Ishikawa (cell line): Measurements from ENCODE around the gene SLC25A19.

Source experiments
- CEBPB ChIP-seq: IDR thresholded peaks from 2 replicates; pipeline ENCODE4 v1.6.1; 2012
- CREB1 ChIP-seq: IDR thresholded peaks from 2 replicates; pipeline ENCODE4 v1.6.1; 2012; ENCODE audit warnings: low read depth
- EGR1 ChIP-seq: IDR thresholded peaks from 2 replicates; pipeline ENCODE4 v1.6.1; 2012
- EP300 ChIP-seq: IDR thresholded peaks from 2 replicates; pipeline ENCODE4 v1.6.1; 2012; ENCODE audit warnings: borderline replicate concordance
- FOXM1 ChIP-seq: IDR thresholded peaks from 2 replicates; pipeline ENCODE4 v1.6.1; 2012; ENCODE audit warnings: low read depth, borderline replicate concordance
- NFIC ChIP-seq: IDR thresholded peaks from 2 replicates; pipeline ENCODE4 v1.6.1; 2012
- RAD21 ChIP-seq: IDR thresholded peaks from 2 replicates; pipeline ENCODE4 v1.6.1; 2012; ENCODE audit warnings: low read depth
- TAF1 ChIP-seq: IDR thresholded peaks from 2 replicates; pipeline ENCODE4 v1.6.1; 2012; ENCODE audit warnings: low read depth, mild to moderate bottlenecking
- TCF12 ChIP-seq: IDR thresholded peaks from 2 replicates; pipeline ENCODE4 v1.6.1; 2012; ENCODE audit warnings: low read depth
- TEAD4 ChIP-seq: IDR thresholded peaks from 2 replicates; pipeline ENCODE4 v1.6.1; 2012
- YY1 ChIP-seq: IDR thresholded peaks from 2 replicates; pipeline ENCODE4 v1.6.1; 2012; ENCODE audit warnings: low read depth
- ZBTB7A ChIP-seq: IDR thresholded peaks from 2 replicates; pipeline ENCODE4 v1.6.1; 2012; ENCODE audit warnings: low read depth
- TF ChIP-seq, protein P1 (sequence below): IDR thresholded peaks from 2 replicates; pipeline ENCODE4 v1.6.1; 2012; ENCODE audit warnings: low read depth, mild to moderate bottlenecking
- TF ChIP-seq, protein P2 (sequence below): IDR thresholded peaks from 2 replicates; pipeline ENCODE4 v1.6.1; 2012
- TF ChIP-seq, protein P3 (sequence below): IDR thresholded peaks from 2 replicates; pipeline ENCODE4 v1.6.1; 2012

Gene SLC25A19

DNA sequence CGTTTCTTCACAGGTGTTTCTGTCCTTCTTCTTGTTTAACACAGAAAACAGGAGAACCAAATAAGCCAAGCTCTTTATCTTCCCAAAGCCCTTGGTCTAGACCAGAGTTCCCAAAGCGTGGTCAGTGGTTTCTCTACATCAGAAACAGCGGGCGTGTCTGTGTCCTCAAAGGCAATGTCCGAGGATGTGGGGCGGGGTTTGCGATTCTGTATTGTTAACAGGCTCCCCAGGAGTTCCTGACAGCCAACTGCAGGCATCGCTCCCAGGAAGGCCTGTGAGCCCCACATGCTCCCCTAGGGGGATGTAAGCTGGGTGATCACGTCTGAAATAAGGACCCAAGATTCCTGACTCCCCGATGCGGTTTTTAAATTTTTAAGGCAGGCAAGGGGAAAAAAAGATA lies 28.4 kb upstream of the SLC25A19 start:
- TF ChIP-seq RAD21 (no peak), NFIC (no peak)

DNA sequence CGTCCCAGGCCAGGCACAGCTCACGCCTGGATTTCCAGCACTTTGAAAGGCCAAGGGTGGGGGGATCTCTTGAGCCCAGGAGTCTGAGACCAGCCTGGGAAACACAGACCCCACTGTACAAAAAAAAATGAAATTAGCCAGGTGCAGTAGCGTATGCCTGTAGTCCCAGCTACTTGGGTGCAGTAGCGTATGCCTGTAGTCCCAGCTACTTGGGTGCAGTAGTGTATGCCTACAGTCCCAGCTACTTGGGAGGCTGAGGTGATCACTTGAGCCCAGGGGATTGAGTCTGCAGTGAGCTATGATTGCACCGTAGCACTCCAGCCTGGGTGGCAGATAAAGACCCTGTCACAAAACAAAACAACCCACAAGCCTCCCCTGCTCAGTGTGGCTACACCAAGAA lies 27.0 kb upstream of the SLC25A19 start:
- TF ChIP-seq, protein P1, sequence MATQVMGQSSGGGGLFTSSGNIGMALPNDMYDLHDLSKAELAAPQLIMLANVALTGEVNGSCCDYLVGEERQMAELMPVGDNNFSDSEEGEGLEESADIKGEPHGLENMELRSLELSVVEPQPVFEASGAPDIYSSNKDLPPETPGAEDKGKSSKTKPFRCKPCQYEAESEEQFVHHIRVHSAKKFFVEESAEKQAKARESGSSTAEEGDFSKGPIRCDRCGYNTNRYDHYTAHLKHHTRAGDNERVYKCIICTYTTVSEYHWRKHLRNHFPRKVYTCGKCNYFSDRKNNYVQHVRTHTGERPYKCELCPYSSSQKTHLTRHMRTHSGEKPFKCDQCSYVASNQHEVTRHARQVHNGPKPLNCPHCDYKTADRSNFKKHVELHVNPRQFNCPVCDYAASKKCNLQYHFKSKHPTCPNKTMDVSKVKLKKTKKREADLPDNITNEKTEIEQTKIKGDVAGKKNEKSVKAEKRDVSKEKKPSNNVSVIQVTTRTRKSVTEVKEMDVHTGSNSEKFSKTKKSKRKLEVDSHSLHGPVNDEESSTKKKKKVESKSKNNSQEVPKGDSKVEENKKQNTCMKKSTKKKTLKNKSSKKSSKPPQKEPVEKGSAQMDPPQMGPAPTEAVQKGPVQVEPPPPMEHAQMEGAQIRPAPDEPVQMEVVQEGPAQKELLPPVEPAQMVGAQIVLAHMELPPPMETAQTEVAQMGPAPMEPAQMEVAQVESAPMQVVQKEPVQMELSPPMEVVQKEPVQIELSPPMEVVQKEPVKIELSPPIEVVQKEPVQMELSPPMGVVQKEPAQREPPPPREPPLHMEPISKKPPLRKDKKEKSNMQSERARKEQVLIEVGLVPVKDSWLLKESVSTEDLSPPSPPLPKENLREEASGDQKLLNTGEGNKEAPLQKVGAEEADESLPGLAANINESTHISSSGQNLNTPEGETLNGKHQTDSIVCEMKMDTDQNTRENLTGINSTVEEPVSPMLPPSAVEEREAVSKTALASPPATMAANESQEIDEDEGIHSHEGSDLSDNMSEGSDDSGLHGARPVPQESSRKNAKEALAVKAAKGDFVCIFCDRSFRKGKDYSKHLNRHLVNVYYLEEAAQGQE = no peak
- TF ChIP-seq RAD21 = no peak
- TF ChIP-seq, protein P2, sequence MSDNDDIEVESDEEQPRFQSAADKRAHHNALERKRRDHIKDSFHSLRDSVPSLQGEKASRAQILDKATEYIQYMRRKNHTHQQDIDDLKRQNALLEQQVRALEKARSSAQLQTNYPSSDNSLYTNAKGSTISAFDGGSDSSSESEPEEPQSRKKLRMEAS = no peak
- no peak for TF ChIP-seq CREB1
- TF ChIP-seq, protein P3, sequence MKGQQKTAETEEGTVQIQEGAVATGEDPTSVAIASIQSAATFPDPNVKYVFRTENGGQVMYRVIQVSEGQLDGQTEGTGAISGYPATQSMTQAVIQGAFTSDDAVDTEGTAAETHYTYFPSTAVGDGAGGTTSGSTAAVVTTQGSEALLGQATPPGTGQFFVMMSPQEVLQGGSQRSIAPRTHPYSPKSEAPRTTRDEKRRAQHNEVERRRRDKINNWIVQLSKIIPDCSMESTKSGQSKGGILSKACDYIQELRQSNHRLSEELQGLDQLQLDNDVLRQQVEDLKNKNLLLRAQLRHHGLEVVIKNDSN = no peak
- no peak for TF ChIP-seq TCF12
- TF ChIP-seq NFIC = no peak
- no peak for TF ChIP-seq EGR1
- no peak for TF ChIP-seq TAF1
- TF ChIP-seq FOXM1 = no peak
- no peak for TF ChIP-seq CEBPB
- no peak for TF ChIP-seq TEAD4
- TF ChIP-seq EP300 = no peak
- TF ChIP-seq YY1 = no peak
- no peak for TF ChIP-seq ZBTB7A

DNA sequence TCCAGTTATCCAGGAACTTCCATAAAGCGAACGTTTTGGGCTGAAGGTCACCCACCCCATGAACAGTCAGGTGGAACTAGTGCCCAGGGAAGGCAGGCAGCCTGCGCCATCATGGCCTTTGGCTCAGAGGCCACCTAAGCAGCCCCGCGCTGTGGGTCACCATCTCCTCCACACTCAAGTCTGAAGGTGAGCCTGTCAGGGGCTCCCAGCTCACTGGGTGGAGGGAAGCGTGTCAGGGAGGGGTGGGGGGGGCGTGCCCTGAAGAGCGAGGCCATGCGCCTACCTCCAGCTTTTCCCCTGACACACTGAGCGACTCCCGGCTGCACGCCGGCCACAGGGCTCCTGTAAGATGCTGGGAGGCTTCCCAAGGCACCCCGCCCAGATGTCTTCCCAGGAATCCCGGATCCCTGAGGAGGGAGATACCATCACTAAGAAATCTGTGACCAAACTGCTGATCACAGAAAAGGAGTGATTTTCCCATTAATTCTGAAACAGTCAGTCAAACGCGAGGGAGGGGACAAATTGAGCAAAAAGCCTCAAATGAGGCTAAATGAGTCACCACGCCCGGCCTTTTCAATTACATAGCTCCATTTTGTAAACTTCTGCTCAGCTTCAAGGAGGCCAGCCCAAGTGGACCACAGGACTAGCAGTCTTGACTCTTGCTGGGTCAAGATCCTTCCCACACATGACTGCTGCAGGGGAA lies 26.5 kb upstream of the SLC25A19 start:
- TF ChIP-seq CEBPB (no peak), CREB1 (no peak), FOXM1 (no peak), TEAD4 (no peak), EP300 (no peak), RAD21 (no peak), YY1 (no peak), TCF12 (no peak), EGR1 (no peak), TAF1 (no peak)
- TF ChIP-seq, protein P1 = no peak
- TF ChIP-seq, protein P2 = no peak
- TF ChIP-seq, protein P3 = no peak

DNA sequence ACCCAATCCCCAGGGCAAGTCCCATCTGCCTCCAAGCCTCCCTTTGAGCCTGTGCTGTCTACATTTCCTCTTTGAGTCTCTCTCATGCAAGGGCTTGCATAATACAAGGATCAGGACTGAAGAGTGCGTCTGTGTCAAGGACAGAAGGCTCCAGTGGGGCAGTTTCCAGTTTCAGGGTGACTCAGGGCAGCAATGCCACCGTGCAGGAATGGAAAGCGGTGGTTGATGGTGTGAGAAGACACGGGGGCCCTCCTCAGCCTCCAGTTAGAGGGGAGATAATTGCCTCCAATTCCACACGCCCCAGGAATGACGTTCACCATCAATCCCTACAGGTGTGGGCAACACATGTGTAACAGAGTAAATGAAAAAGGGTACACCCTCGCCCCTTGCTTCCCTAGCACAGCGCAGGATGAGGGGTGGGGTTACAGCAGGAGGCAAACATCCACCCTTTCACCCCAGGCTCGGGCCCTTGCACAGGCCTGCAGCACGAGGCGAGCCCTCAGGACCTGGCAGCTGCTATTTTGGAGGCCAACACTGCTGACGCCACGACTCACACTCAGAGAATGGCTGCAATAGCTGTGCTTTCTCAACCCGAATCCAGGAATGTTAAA lies 24.8 kb upstream of the SLC25A19 start:
- TF ChIP-seq EGR1 = no peak
- TF ChIP-seq, protein P3 = no peak
- TF ChIP-seq TAF1 = no peak
- TF ChIP-seq, protein P1 = no peak
- TF ChIP-seq NFIC = no peak
